Hepatocyte (in vitro differentiated cells): ENCODE results near the gene SMARCC2.
"Not testable (repeated sequence)": the region's sequence is repeated elsewhere in the genome, so short reads cannot be mapped to it uniquely, and the experiment has no call there.

Experiments used
- CTCF ChIP-seq: fragments of 200-600 bp; sonication (generic); IDR thresholded peaks from 2 replicates; pipeline ENCODE4 v1.5.1; 2016; ENCODE audit warnings: antibody characterized with exemption, mild to moderate bottlenecking; ENCODE audit not compliant: poor library complexity
- EZH2 ChIP-seq: fragments of 200-600 bp; sonication (generic); IDR thresholded peaks from 2 replicates; pipeline ENCODE4 v1.6.1; 2016; ENCODE audit warnings: antibody characterized with exemption, mild to moderate bottlenecking, borderline replicate concordance
- EZH2phosphoT487 ChIP-seq: fragments of 200-600 bp; sonication (generic); IDR thresholded peaks from one replicate; pipeline ENCODE4 v1.6.1; 2018; ENCODE audit warnings: antibody characterized with exemption, mild to moderate bottlenecking, low read depth, moderate library complexity; ENCODE audit not compliant: unreplicated experiment, severe bottlenecking

GRCh38 chr12:56196818-56197550, 7.7 kb upstream of the SMARCC2 start:
- not testable (repeated sequence) for TF ChIP-seq CTCF, EZH2, EZH2phosphoT487
